ENCODE results near the gene FRMD4B.

DNA sequence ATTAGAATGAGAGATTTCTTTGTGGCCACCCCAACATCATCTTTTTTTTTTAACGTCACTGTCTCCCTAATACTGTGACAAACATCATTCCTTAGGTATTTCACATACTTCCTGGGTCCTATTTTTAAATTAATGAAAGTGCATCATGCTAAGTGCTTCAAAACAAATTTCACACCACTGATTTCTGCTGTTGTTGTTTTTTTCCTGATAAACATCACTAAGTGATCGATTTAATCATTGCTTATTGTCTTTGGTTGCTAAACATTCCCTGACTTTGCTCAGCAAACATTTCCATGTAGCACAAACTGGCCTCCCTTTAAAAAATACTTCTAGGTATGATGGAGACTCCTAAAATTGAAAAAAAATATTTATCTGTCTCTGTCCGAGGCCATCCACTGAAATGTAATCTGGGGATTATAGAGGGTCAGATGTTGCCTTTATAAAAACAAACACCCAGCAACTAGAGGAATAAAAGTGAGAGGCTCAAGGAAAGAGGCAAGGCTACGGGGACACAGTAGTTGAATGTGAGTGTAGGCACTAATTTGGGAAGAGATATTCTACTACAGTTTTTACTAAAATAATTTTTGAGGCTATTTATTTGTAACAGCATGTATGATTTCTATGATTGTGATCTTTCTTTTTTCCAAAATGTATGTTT, 243.0 kb downstream of the FRMD4B start:
- TF ChIP-seq POLR2A (IDR thresholded peaks at IDR 0.05) (no peak), CTCF (IDR thresholded peaks at IDR 0.05) (no peak)
